HG03039 (cell line): Measurements from ENCODE around the gene DISC1.

Experiments
- ATAC-seq: cut with Tn5 transposase; IDR thresholded peaks from one replicate; pipeline ENCODE4 v1.9.1; 2021; ENCODE audit warnings: mild to moderate bottlenecking, moderate library complexity; ENCODE audit not compliant: unreplicated experiment

The DISC1 gene

DNA sequence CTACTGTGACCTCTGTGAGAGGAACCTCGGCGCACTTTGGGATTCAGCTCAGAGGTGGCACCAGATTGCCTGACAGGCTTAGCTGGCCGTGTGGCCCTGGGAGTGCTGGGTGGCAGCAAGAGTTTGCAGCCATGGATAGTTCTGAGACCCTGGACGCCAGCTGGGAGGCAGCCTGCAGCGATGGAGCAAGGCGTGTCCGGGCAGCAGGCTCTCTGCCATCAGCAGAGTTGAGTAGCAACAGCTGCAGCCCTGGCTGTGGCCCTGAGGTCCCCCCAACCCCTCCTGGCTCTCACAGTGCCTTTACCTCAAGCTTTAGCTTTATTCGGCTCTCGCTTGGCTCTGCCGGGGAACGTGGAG is 67.5 kb downstream of the DISC1 start:
- ATAC-seq = no peak

DNA sequence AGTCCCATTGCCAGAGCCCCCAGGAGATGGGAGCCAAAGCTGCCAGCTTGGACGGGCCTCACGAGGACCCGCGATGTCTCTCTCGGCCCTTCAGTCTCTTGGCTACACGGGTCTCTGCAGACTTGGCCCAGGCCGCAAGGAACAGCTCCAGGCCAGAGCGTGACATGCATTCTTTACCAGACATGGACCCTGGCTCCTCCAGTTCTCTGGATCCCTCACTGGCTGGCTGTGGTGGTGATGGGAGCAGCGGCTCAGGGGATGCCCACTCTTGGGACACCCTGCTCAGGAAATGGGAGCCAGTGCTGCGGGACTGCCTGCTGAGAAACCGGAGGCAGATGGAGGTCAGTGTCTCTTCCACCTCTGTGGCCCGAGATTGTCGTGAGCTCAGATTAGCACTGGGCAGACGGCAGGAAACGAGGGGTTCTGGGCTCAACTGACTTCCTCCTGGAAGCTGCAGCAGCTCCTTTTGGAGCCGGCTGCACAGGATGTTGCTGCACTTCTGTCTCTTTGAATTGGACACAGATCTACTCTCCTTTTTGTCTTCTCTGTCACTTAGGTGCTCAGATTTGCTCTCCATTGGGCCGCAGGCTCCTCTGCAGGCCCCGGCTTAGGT is 68.0 kb downstream of the DISC1 start:
- no peak for ATAC-seq

DNA sequence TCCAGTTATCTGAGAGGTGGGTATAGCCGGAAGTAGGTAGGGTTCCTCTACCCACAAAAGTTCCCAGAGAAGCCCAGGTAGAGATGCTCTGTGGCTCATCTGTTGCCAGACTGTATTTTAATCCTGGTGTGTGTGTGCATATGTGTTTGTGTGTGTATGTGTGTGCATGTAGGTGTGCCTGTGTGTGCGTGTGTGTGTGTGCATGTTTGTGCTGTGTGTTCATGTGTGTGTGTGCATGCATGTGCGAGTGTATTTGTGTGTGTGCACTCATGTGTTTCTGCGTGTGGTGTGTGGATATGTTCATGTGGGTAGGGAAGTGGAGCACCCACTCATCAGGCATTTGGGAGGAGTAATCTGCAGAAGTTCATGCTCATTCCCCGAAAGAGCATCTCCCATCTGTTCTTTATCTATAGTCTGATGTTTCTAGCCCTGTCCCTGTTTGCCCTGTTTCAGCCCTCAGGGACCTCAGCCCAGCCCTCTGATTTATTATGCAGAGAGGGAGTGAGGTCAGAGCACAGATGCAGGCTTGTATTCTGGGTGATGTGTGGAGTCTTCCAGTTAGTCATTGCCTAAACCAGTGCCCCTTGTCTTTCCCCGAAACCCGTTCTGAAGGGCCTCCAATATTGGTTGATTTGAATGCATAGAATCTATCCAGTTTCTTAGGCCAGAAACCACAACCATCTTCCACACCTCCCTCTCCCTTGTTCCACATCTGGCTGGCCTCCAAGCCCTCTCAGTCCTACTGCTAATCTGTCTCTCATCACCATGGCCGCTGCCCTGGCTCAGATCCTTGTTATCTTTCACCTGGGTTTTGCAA is 69.1 kb downstream of the DISC1 start:
- no peak for ATAC-seq

GRCh38 chr1:231699784-231700183 is 73.2 kb downstream of the DISC1 start:
- ATAC-seq = no peak

GRCh38 chr1:231701306-231701705 is 74.7 kb downstream of the DISC1 start:
- ATAC-seq = no peak

- ATAC-seq = no peak
Measured at GRCh38 chr1:231702331-231702730, 75.7 kb downstream of the DISC1 start.

GRCh38 chr1:231702804-231703203 is 76.2 kb downstream of the DISC1 start:
- ATAC-seq = no peak

DNA sequence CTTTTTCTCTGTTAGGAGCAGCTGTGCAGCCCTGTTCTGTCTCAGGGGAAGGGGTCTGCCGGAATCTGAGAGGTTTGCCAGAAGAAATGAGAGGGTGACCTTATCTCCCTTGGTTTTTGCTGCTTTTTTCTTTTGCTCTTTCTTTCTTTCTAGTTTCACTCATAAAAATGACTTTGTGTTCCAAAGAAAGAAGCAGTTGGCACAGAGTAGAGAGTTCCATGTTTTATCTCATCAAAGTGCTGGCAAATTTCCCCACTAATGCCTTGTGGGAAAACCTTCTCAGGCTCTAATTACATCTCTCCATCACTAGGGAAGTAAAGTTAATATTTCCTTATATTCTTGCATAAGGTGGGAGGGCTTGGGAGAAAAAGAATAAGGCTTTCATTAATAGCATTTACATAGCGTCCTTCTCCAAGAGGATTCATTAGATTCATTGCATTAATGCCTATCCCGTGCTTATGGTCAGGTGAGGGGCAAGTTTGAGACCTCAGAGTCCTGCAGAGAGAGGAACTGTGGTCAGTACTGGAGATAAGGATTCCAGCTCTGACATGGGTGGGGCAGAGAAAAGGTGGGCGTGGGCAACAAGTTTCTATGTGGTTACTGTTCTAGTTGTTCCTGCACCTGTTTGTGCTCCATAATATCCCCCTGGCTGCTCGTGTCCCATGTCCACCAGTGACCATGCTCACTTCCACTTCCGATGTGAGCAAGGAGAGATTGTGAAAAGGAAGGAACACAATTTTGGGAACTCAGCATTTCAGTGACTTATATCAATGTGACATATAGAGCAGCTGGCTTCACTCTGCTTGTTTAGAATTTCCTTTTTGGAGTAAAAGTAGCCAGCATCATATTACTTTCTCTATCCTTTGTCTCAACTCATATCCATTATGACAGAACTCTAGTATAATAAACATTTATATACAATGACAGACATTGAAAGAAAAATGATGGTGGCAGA is 79.5 kb downstream of the DISC1 start:
- no peak for ATAC-seq

GRCh38 chr1:231706934-231707333 is 80.3 kb downstream of the DISC1 start:
- no peak for ATAC-seq

- ATAC-seq = no peak
Measured at GRCh38 chr1:231707407-231707806, 80.8 kb downstream of the DISC1 start.

DNA sequence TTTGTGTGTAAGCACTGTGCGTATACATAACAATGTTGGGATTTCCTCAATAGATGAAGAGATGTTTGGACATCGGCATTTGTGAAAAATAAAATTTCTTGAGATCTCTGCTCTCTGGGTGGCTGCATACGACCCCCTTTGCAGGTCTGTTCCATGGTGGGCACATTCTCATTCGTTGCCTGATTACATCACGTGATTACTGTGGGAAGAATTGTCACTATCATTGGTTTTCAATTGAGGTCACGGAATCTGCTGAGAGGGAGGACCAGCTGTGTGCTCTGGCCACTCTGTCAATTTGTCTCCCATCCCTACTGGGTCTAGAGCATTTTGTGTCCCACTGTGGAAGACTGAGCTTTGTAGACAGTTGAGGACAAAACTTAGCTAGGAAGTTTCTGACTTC is 81.8 kb downstream of the DISC1 start:
- ATAC-seq = no peak

- ATAC-seq = no peak
Measured at GRCh38 chr1:231714440-231714839, 87.8 kb downstream of the DISC1 start.

GRCh38 chr1:231715816-231716722 is 89.5 kb downstream of the DISC1 start:
- ATAC-seq = no peak

- no peak for ATAC-seq
Measured at GRCh38 chr1:231716879-231717278, 90.3 kb downstream of the DISC1 start.

GRCh38 chr1:231719485-231720183 is 93.0 kb downstream of the DISC1 start:
- ATAC-seq = no peak

DNA sequence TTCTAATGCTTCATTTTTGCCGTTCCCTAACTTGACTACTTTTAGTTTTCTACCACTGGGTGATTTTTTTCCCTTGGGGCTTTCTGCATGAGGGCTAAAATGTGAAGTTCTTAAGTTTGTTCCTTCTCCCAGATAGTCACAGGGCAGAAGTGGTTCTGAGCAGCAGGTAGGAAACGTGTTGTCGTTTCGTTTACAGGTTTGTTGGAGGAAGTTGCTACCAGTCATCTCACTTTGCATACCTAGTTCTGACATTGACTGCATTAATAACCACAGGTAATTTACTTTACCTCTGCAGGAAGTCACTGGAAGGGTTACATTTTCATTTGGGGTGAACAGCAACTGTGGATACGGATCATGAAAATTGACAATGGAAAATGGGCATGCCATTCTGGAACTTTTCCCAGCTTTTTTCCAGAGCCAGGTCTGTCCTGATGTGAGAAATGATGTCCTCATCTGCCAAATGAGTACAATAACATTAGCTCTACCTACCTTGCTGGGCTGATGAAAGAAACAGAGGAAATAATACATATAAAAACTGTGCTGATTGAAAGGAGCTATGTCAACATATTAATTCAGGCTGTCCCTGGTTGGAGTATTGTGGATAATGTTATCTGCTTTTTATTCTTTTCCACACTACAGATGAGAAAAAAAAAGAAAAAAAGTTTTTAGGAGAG is 94.2 kb downstream of the DISC1 start:
- ATAC-seq = no peak

DNA sequence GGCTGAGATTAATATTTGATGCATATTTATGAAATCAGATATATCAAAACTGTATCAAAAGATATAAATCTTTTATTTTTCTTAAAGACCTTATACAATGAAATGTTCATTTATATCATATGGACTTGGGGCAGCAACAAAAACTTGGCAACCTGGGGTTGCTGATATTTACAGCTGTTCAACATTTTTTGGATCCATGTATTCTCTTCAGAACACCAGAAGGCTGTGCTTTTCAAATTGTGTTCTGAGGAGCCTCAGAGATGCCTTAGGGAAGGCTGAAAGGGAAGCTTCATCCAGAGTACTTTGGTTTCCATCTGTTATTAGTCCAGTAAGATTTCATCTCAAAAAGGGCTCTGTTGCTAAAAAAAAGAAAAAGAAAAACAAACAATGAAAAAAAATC is 94.8 kb downstream of the DISC1 start:
- ATAC-seq = no peak

DNA sequence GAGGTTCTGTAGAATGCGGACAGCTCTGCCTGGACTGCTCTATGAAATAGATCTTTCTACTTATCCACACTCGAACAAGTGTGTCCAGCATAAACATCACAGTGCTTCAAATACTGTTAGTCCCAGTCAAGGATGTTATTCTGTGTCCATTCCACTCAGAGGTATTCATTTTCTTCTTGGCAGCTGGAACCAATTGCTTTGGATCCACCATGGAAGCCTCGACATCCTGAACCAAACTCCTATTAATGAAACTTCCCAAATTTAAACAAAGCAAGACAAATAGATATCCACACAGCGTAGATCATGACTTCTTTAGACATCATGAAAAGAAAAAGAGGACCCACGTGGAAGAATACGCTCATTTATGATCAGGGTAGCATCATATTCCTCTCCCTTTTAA is 95.8 kb downstream of the DISC1 start:
- no peak for ATAC-seq

DNA sequence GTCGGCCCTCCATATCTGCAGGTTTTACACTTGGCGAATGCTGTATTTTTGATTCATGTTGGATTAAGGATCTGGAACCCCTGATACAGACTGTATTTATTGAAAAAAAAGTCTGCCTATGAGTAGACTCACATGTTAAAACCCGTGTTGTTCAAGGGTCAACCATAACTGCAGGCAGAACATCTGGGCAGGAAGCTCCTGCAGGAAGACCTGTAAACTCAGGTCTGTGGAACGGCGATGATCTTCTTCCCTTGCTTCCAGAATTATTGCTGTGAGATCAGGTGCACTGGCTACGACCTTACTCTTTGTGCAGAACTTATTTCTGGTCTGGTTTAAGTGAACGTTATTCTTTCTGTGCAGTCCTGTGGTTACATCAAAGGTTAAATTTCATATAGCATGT is 96.6 kb downstream of the DISC1 start:
- ATAC-seq = no peak
